GM18502 (cell line): ENCODE data around the gene HINT2.
A peak's percentile ranks its signal among the peaks of the same experiment; 100 is the strongest.

Experiments used
- ATAC-seq: cut with Tn5 transposase; IDR thresholded peaks from one replicate; pipeline ENCODE4 v1.9.1; 2021; ENCODE audit warnings: mild to moderate bottlenecking; ENCODE audit not compliant: unreplicated experiment, poor library complexity

The HINT2 gene

DNA sequence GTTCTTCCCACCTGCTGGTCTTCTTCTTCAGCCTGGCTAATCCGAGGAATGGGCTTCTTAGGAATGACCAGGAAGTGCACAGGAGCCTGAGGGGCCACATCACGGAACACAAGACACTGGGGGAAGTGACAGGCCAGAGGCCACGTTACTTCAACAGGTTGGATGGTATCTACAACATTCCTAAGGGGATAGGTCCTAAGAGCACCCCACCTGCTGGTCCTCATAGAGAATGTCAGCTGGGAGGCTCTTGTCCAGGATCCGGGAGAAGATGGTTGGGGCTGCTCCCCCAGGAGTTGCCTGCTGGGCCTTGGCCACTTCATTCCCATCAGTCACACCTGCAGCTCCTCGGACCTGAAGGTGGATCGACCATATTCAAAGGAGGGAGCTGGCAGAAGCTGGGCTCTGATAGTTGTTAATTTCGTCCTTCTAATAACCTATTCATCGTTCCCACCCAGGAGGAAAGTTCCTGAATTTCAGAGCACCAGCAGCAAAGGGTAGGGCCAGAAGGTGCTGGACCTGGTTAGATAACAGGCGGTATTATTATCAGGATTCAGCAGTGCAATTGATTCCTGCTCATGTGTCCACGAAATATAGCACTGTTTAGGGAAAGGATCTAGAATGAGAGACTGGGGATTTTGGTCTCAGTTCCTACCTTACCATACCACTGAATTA is 1.3 kb downstream of the HINT2 start:
- ATAC-seq = no peak

DNA sequence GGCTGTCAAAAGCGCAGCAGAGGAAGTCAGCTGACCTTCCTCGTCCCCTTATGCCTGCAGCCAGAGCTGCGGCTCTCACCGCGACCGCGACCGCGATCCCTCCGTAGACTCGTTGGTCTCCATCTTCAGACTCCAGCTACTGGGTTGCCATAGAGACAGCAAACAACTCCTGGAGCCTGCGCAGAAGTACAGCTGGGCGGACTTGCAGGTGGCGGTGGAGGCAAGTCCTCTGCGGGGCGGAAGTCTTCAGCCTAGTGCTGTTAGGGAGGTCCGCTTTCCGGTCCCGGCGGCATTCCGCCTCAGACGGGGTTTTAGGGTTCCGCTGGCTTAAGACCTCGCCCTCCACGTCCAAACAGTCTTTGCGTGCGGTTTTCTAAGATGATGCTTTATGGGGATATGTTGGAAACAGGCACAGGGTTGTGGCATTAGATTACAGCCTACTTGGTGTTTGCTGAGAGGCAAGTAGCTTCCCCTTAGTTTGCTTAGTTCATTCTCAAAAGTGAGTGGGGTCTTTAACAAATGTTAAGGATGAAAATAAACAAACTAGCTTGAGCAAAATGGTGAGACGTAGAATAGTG is 2.7 kb downstream of the HINT2 start, which contains the start of gene SPAG8:
SPAG8 (minus strand) TSS at position 238 of the 578 bp plus-strand sequence; CDS start at position 123, 115 bp downstream.
- ATAC-seq = peak; percentile 69

DNA sequence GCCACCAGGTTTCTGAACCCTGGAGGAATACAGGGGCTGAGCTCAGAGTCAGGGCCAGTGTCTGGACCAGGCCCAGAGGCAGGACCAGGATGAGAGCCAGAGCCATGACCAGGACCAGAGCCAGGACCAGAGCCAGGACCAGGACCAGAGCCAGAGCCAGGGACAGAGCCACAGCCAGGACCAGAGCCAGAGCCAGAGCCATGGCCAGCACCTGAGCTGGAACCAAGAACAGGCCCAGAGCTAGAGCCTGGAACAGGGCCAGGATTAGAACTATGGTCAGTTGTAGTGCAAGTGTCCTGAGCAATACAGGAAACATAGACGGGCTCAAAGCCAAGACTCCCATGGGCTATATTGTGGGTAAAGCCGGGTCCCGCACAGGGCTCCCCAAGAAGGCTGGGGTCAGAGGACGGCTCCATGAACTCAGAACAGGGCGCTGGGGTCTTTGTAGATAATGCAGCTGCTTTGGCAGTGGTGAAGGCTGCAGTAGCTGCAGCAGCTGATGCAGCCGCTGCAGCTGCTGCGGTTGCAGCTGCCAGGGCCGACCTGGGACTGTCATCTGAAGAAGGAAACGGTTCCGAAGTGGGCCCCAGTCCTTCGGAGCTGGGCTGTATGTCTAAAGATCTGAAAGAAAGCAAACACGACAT is 3.3 kb downstream of the HINT2 start:
- ATAC-seq = no peak

DNA sequence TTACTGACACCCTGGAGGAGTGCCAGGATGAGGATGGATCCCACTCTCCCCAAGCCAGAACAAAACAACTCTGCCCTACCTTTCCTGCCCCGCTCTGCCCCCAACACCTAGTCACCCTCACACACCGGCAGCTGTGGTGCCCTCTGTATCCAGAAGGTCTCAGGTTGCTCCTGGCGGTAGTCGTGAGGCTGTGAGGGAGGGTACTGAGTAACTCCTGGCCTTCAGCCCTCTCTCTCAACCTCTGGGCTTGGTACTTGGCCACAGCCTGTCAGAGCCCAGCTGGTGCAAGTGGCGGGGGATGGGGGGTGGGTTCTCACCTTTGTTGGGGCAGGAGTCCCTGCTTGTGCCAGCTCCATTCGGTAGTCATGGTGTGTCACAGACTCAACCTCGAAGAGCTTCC is 4.7 kb downstream of the HINT2 start:
- ATAC-seq = no peak

DNA sequence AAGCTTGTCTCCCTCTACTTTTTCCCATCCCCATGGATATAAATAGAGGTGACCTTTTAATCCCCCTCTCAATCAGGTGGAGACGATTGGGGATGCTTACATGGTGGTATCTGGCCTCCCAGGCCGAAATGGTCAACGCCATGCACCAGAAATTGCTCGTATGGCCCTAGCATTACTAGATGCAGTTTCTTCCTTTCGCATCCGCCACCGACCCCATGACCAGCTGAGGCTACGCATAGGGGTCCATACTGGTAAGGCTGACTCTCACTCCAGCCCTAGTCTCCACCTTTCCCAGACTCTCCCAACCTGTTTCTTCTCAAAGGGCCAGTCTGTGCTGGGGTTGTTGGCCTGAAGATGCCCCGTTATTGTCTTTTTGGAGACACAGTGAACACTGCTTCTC is 6.4 kb downstream of the HINT2 start:
- ATAC-seq = no peak

DNA sequence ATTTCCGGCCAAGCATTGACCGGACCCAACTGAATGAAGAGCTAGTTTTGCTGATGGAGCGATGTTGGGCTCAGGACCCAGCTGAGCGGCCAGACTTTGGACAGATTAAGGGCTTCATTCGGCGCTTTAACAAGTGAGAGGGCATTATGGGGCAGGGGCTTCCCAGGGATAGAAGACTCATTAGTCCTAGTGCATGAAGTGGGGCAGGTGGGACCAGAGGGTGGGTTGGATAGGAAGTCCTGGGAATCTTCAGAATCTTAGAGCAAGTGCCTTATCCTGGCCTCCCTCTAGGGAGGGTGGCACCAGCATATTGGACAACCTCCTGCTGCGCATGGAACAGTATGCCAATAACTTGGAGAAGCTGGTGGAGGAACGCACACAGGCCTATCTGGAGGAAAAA is 8.7 kb downstream of the HINT2 start:
- no peak for ATAC-seq

DNA sequence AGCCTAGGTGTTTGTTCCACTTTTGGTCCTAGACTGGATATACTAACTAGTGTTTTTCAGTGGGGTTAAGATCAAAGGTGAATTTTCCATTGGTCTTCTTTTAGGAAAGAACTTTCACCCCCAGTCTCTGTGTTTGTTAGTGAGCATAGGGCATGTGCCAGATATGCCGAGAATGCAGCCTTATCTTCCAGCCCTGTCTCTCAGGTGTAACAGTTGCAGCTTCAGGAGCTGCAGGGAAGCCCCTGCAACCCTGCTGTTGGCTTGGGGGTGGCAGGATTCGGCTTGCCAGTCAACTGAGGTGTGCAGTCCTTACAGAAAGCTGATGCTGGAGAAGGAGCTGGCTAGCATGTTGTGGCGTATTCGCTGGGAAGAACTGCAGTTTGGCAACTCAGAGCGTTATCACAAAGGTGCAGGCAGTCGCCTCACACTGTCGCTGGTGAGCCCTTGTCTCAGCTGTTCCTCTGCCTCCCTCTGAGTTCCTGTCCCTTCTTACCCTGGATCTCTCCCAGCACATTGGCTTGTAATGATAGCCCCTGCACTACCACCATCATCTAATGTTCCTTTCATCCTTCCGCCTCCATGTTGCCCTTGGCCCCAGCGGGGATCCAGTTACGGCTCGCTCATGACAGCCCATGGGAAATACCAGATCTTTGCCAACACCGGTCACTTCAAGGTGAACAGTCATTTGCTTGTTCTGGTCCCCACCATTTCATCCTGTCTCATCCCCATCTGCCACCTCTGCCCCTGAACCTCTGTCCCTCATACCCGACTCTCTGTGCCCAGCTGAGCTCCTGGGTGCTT is 13.3 kb downstream of the HINT2 start:
- no peak for ATAC-seq

DNA sequence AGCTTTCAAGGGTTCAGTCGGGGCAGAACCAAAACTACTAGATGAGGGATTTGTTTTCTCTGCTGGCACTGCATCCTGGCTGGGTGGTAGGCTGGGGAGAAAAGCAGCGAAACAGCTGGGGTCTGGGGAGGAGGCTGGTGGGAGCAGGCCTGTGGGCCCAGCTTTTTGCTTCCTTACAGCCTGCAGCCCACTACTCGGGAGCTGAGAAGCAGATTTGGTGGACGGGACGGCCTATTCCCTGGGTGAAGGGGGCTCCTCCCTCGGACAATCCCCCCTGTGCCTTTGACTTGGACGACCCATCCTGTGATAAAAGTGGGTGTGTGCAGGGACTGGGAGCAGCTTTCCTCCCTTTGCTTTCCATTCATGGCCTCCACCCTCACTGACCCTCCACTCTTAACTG is 14.3 kb downstream of the HINT2 start:
- ATAC-seq = no peak

DNA sequence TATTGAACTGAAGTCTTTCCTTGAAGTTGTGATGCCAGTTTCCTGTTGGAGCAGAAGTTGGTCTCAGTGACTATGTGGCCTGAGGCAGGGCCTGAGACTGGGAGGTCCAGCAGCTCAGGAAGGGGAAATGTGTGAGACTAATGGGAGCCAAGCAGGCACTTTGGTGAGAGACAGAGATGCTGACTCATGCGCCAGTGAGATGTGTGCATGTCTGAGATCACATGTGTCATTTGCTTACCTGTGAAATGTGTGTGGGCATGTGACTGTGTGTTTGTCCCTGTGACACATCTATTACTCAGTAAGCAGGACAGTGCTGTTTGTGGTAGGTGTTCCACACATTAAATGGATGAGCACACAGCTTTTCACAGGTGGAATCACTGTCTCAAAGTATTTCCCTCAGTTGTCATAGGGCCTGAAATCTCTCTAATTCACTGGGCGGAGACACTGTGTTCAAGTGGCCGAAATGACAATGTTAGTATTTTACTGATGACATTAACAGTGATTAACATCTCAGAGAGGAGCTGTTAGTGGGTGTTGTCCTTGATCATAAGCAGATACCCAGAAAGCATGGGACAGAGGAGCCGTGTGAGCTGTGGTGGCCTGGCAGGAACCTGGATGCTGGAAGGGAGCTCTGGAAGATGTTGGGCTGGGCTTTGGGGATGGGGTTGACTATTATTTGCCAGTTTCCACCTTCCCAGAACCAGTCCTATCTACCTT is 16.0 kb downstream of the HINT2 start:
- ATAC-seq = no peak

DNA sequence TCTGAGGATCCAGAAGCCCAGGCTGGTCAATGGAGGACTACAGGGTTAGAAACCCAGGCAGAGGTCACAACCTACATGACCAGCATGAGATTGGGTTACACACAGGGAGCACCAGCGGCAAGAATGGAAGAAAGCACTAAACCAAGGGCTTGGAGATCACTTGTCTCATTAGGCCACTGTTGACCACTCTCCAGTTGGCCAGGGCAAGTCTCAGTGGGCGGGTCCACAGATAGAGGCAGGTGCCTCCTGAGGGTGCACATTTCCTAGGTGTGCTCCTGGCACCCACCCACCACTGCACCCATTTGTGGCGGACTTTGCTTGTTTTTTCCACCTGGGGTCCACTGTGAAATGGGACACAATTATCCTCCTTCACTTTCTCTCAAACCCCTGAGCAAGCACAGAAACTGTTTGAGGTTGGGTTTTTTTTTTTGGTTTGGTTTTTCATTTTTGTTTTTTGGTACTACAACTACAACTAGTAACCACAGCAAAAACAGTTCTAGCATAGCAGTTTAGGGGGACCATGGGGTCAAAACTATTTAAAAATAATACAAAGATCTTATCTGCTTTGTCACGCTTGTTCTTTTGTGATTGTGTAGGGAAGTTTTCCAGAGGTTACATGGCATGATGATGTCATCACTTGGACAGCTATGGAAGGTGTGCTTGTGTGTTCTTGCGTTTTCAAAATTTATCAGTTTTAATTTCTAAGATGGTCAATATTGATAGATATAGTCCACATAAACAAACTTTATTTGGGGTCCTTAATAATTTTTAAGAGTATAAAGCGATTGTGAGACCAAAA is 17.3 kb downstream of the HINT2 start:
- ATAC-seq = no peak

DNA sequence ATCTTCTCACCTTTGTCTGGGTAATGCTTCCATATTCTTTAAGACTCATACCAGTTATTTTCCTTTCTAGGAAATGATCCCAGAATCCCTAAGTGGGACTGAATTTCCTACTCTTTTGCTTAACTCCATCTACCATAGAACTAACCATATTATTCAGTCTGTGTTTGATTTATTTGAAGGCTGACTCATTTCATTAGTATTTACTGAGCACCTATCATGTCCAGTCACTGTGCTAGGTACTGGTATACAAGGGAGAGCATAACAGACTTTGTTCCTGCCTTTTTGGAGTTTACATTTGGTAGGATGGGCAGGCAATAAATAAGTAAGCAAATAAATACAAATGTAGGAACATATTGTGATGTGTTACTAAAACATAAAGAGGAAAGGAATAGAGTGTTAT is 19.1 kb downstream of the HINT2 start:
- no peak for ATAC-seq

DNA sequence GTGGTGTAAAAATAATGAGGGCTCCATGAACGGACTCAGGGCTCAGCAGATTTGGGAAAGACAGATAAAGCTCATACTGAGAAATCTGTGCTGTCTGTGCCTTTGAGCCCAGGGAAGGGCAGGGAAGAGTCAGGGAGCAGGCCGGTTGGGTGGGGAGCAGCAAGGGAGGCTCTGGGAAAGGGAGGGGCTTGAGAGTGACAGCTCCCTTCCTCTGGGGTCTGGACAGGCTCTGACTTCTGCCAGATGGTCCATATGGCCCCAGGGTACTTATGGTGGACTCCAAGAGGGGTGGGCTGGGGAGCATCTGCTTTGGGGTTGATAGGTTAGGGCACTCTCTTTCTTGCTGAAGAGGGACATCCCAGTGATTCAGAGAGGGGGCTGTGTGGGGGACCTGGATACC is 21.4 kb downstream of the HINT2 start:
- no peak for ATAC-seq

DNA sequence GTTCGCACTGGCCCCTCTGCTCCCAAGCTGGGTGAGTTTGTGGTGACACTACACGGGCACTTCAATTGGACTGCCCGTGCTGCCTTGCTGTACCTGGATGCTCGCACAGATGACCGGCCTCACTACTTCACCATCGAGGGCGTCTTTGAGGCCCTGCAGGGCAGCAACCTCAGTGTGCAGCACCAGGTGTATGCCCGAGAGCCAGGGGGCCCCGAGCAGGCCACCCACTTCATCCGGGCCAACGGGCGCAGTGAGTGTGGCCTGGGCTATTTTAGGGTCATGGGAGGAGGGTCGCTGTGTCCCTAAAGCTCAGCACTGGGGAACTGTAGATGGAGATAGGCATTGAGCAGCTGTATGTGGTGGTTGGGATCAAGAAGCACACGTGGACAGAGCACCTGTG is 22.0 kb downstream of the HINT2 start:
- no peak for ATAC-seq

DNA sequence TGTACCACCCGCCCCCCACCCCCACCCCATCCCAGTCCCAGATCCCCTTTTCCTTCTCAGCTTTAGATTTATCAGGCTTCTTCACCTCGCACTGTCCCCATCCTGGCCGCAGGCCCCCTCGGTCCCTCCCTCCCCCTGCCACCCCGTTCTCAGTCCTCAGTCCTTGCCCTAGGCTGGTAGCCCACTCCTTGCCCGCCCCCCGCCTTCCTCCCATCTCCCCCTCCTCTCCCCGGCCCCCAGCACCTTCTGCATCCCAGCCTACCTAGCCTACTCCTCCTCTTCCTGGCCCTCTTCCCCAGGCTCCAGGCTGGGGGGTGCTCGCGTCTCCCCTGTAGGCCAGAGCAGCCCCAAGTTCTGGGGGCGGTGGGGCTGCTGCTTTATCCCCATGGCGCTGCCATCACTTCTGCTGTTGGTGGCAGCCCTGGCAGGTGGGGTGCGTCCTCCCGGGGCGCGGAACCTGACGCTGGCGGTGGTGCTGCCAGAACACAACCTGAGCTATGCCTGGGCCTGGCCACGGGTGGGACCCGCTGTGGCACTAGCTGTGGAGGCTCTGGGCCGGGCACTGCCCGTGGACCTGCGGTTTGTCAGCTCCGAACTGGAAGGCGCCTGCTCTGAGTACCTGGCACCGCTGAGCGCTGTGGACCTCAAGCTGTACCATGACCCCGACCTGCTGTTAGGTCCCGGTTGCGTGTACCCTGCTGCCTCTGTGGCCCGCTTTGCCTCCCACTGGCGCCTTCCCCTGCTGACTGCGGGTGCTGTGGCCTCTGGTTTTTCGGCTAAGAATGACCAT is 22.6 kb downstream of the HINT2 start:
- ATAC-seq = no peak

DNA sequence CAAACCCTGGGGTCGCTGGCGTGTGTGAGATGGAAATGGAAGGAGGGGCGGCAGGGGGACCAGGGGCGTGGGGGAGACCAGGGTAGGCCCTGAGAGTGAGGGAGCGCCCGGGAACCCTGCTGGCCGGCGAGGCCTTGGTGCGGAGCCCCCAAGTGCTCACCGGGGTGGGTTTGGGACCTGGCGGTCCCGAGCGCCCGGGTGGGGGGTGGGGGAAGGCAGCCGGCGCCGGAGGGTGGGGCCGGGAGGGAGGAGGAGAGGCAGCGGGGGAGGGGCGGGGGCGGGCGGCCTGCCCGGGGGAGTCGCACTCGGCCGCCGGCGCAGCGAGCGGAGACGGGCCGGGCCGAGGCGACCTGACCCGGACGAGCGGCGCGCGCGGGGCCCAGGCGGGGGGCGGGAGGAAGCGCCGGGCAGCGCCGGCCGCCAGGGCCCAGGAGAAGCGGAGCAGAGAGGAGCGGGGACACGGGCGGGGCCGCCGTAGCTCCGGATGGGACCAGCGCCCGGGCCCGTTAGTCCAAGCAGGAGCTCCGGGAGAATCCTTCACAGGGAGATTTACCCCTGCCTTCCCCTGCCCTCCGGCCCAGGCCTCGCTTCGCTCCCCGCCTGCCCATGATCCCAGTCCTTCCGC is 23.4 kb downstream of the HINT2 start, which contains the start of gene NPR2:
NPR2 (plus strand) TSS at position 295 of the 625 bp plus-strand sequence. CDS start 818 bp downstream, outside the sequence.
- no peak for ATAC-seq

DNA sequence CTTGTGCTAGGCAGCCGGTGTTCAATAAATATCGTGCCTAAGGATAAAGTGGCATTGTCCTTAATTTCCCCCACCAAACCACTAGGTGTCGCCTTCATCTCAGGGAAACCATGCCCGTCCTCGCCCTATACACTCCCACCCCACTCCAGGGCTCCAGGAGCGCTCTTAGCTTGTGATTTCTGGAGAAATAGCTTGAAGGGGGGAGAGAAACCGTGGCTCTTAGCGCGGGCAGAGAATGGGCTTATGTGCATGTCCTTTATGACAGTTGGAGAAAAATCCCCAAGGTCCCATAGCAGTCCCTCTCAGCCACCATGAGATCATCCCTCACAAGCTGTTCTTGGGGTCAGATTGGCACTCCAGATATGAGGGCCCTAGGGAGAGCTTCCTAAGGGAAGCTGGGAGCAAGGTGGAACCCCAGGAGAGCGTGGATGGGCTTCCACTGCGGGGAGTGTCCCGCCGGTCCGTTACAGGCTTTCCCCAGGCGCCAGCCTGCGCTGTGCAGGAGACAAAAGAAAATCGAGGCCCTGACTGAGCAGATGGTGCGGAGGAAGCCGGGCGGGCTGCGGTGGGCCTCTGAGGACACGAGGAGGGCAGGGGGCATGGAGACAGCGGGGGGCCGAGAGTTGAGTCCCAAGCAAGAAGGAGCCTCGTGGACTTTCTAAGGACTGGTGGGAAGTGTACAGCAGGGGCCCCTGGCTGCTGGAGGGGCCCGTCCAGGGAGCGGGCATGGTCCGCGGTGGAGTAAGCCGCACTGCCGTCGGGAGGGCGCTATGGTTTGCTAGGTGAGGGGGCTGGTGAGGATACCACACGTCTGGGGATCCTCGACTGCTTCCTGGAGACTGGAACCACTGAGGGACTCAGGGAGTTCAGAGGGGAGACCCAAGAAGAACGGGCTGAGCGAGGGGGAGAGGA is 24.2 kb downstream of the HINT2 start:
- no peak for ATAC-seq

DNA sequence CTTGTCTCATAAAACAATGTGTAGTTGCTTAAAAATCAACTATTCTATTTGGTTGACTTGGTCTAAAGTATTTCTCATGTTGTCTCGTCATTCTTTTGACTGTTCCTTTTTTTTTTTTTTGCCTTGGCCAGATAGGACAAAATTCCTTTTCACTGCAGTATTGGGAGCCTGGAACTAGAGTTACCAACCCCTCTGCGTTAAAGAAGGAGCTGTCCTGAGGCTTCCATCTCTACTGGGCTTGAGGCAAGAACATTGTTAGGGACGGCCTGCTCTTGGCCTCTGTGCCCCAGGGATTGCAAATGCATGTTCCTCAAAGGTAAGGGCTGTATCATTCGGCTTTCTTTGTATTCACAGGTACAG is 24.8 kb downstream of the HINT2 start:
- no peak for ATAC-seq
